Fibroblast of lung (primary cell): ENCODE measurements around the gene DSCAML1. TPM values are rescaled to one million over a fixed set of nuclear protein-coding genes. Genes with fewer than 3 reads are reported as not detected.
A peak's percentile ranks its signal among the peaks of the same experiment; 100 is the strongest.

Experiments used
- DNase-seq, 2 donors: peaks; one replicate each; pipeline versions ENCODE4 v3.0.0 to v3.0.0-alpha.2; 2010; ENCODE audit warnings: low read depth in 2 of 2
- H2AFZ ChIP-seq: 2 replicates; pipeline ENCODE4 v1.5.1; 2012; ENCODE audit warnings: low read length, control low read depth, inconsistent platforms
- H3K27ac ChIP-seq: 2 replicates; pipeline ENCODE4 v1.5.1; 2011; ENCODE audit warnings: low read length, control low read depth; ENCODE audit not compliant: insufficient read depth
- H3K27me3 ChIP-seq: 2 replicates; pipeline ENCODE4 v1.5.1; 2011; ENCODE audit warnings: mild to moderate bottlenecking, low read length; ENCODE audit not compliant: control insufficient read depth, insufficient read depth
- H3K36me3 ChIP-seq: 2 replicates; pipeline ENCODE4 v1.5.1; 2011; ENCODE audit warnings: low read length; ENCODE audit not compliant: control insufficient read depth, insufficient read depth
- H3K4me1 ChIP-seq: 2 replicates; pipeline ENCODE4 v1.5.1; 2011; ENCODE audit warnings: low read length; ENCODE audit not compliant: control insufficient read depth, insufficient read depth; ENCODE audit errors: extremely low read depth
- H3K4me2 ChIP-seq: 2 replicates; pipeline ENCODE4 v1.5.1; 2011; ENCODE audit warnings: low read length, control low read depth; ENCODE audit not compliant: insufficient read depth; ENCODE audit errors: extremely low read depth
- H3K4me3 ChIP-seq, 4 experiments: fragments of 200-600 bp in 1 of 4; sonication (generic) in 1 of 4; replicated peaks in 1 of 4; 2 replicates each; pipeline ENCODE4 v1.5.1; 2011 to 2016; ENCODE audit warnings: low read length in 4 of 4, low read depth in 3 of 4, mild to moderate bottlenecking in 3 of 4, control low read depth in 2 of 4, inconsistent platforms in 1 of 4, mixed read lengths in 1 of 4; ENCODE audit not compliant: insufficient read depth in 1 of 4; ENCODE audit errors: control extremely low read depth in 1 of 4
- H3K79me2 ChIP-seq: 2 replicates; pipeline ENCODE4 v1.5.1; 2012; ENCODE audit warnings: mild to moderate bottlenecking, low read length, inconsistent platforms; ENCODE audit not compliant: control insufficient read depth, insufficient read depth
- H3K9ac ChIP-seq: 2 replicates; pipeline ENCODE4 v1.5.1; 2011; ENCODE audit warnings: mild to moderate bottlenecking, low read length, control low read depth; ENCODE audit not compliant: insufficient read depth
- H3K9me3 ChIP-seq: 2 replicates; pipeline ENCODE4 v1.5.1; 2012; ENCODE audit warnings: low read depth, low read length; ENCODE audit not compliant: control insufficient read depth, insufficient read depth
- H4K20me1 ChIP-seq: 2 replicates; pipeline ENCODE4 v1.5.1; 2011; ENCODE audit warnings: low read length; ENCODE audit not compliant: control insufficient read depth, insufficient read depth; ENCODE audit errors: extremely low read depth
- CTCF ChIP-seq, 2 donors: IDR thresholded peaks in 1 of 2; conservative IDR thresholded peaks in 1 of 2; 1 replicate in 1 of 2; 2 replicates in 1 of 2; pipeline ENCODE4 v1.5.1; 2011 to 2012; ENCODE audit warnings: low read length in 2 of 2, control low read depth in 1 of 2, inconsistent platforms in 1 of 2, low read depth in 1 of 2, mild to moderate bottlenecking in 1 of 2
- EZH2 ChIP-seq: IDR thresholded peaks from 2 replicates; pipeline ENCODE4 v1.5.1; 2012; ENCODE audit warnings: low read length, control low read depth, mild to moderate bottlenecking; ENCODE audit errors: missing control alignments
- polyA plus RNA-seq, 2 donors: library from polyadenylated mRNA; depleted of rRNA in 1 of 2; stranded (reverse) in 1 of 2; unstranded in 1 of 2; fragments of >200 nt; gene quantifications; 2 replicates each; pipeline ENCODE4 v1.2.1, GENCODE V29; 2011 to 2012; ENCODE audit warnings: missing spikeins in 1 of 2
- total RNA-seq: library from RNA; depleted of rRNA; stranded (reverse); fragments of >200 nt; gene quantifications from 2 replicates; pipeline ENCODE4 v1.2.1, GENCODE V29; 2014

DSCAML1 gene
- total and polyA plus RNA-seq, 2 donors (not counting 1 experiment from before 2014, with no cell fraction given) = not detected

GRCh38 chr11:117584056-117584830 lies 212.8 kb downstream of the DSCAML1 start:
- Histone ChIP-seq H3K79me2 (no peaks in the 10 kb centered on the region), H3K9me3 (no peaks in the 10 kb centered on the region), H3K9ac (no peak overlapping the region), H3K36me3 (no peaks in the 10 kb centered on the region), H3K4me3 (no peak overlapping the region), H2AFZ (no peak overlapping the region), H3K4me1 (no peaks in the 10 kb centered on the region), H3K27ac (no peak overlapping the region), H3K27me3 (no peaks in the 10 kb centered on the region), H3K4me2 (no peak overlapping the region), H4K20me1 (no peaks in the 10 kb centered on the region)
- TF ChIP-seq EZH2 (no peak), CTCF (conservative IDR thresholded peaks at IDR 0.05 in 1 of 2, IDR thresholded peaks at IDR 0.05 in 1 of 2; ENCODE audit: low read depth in 1 of 2, low read length in 2 of 2) (no peak)
- DNase-seq = peak in 1 of 2 donors; percentile 21

GRCh38 chr11:117583063-117583801 lies 213.8 kb downstream of the DSCAML1 start:
- no peak overlapping the region for H3K27ac ChIP-seq
- DNase-seq = peak in 1 of 2 donors; percentile 34
- H3K4me3 ChIP-seq = no peak overlapping the region
- no peak overlapping the region for H2AFZ ChIP-seq
- no peak overlapping the region for H3K9ac ChIP-seq
- H3K79me2 ChIP-seq = no peaks in the 10 kb centered on the region
- H3K4me2 ChIP-seq = no peak overlapping the region
- no peaks in the 10 kb centered on the region for H4K20me1 ChIP-seq
- no peaks in the 10 kb centered on the region for H3K4me1 ChIP-seq
- H3K27me3 ChIP-seq = no peaks in the 10 kb centered on the region
- H3K36me3 ChIP-seq = no peaks in the 10 kb centered on the region
- no peaks in the 10 kb centered on the region for H3K9me3 ChIP-seq
- TF ChIP-seq CTCF (conservative IDR thresholded peaks at IDR 0.05 in 1 of 2, IDR thresholded peaks at IDR 0.05 in 1 of 2; ENCODE audit: low read depth in 1 of 2, low read length in 2 of 2) (no peak), EZH2 (no peak)

GRCh38 chr11:117582433-117582832 lies 214.6 kb downstream of the DSCAML1 start:
- H3K36me3 ChIP-seq = no peaks in the 10 kb centered on the region
- H2AFZ ChIP-seq = no peak overlapping the region
- H3K27me3 ChIP-seq = no peaks in the 10 kb centered on the region
- no peak overlapping the region for H3K4me3 ChIP-seq
- H4K20me1 ChIP-seq = no peaks in the 10 kb centered on the region
- H3K9me3 ChIP-seq = no peaks in the 10 kb centered on the region
- H3K4me1 ChIP-seq = no peaks in the 10 kb centered on the region
- H3K27ac ChIP-seq = no peak overlapping the region
- H3K4me2 ChIP-seq = no peak overlapping the region
- no peaks in the 10 kb centered on the region for H3K79me2 ChIP-seq
- H3K9ac ChIP-seq = no peak overlapping the region
- no peak for TF ChIP-seq CTCF (conservative IDR thresholded peaks at IDR 0.05 in 1 of 2, IDR thresholded peaks at IDR 0.05 in 1 of 2; ENCODE audit: low read depth in 1 of 2, low read length in 2 of 2)
- TF ChIP-seq EZH2 = no peak
- no peak for DNase-seq
